ENCODE data around the gene ZNF320. TPM values are rescaled to one million over a fixed set of nuclear protein-coding genes. Genes with fewer than 3 reads are reported as not detected.

ZNF320 gene
- total RNA-seq, 1 donor from 2014 or later: 50.0 TPM

Other genes with a start within 250 kb of the ZNF320 start
- gene ZNF611, start 162.6 kb downstream of the ZNF320 start, total RNA-seq: 42.9 and 47.3 TPM in 2 replicates
- 22.5 and 23.1 TPM in 2 replicates for gene ZNF600, start 110.8 kb downstream of the ZNF320 start, total RNA-seq
- 29.4 and 32.3 TPM in 2 replicates for gene ZNF28, start 76.0 kb downstream of the ZNF320 start, total RNA-seq
- 35.6 and 38.8 TPM in 2 replicates for gene ZNF468, start 40.0 kb downstream of the ZNF320 start, total RNA-seq
- 16.0 and 16.8 TPM in 2 replicates for gene ZNF888, start 25.8 kb upstream of the ZNF320 start, total RNA-seq
- 23.8 and 25.3 TPM in 2 replicates for gene ZNF816, start 65.2 kb upstream of the ZNF320 start, total RNA-seq
- gene ERVV-1, start 116.3 kb upstream of the ZNF320 start, total RNA-seq: not detected in 2 replicates
- not detected in 2 replicates for gene ERVV-2, start 147.1 kb upstream of the ZNF320 start, total RNA-seq
- gene ZNF160, start 205.8 kb upstream of the ZNF320 start, total RNA-seq: 51.0 and 53.8 TPM in 2 replicates
- 13.6 and 18.1 TPM in 2 replicates for gene ZNF415, start 235.3 kb upstream of the ZNF320 start, total RNA-seq

All from progenitor cell of endocrine pancreas (in vitro differentiated cells).